H1 (cell line): Measurements from ENCODE around the gene SLC23A2. TPM values are rescaled to one million over a fixed set of nuclear protein-coding genes. Genes with fewer than 3 reads are reported as not detected.

Experiments
- CTCF ChIA-PET: fragments of 300-600 bp; sonication (Branson Sonifier 250); formaldehyde crosslinking; loops from one replicate; lab custom pipeline; 2021; ENCODE audit not compliant: partially characterized antibody; lab: Charles Lee
- POLR2A ChIA-PET: fragments of 300-600 bp; sonication (Branson Sonifier 250); formaldehyde crosslinking; loops from one replicate; lab custom pipeline; 2021; ENCODE audit warnings: inconsistent platforms; ENCODE audit not compliant: partially characterized antibody; lab: Charles Lee
- DNase-seq, 2 experiments: peaks; one replicate each; pipeline versions ENCODE4 v3.0.0 to v3.0.0-alpha.2; 2010 to 2022; ENCODE audit warnings: low spot score in 2 of 2, low read depth in 1 of 2, mixed read lengths in 1 of 2
- FAIRE-seq: peaks from 2 replicates; lab custom pipeline; 2011; peaks lifted over from hg19 to GRCh38; lab: Jason Lieb, UNC
- H2AFZ ChIP-seq: 2 replicates; pipeline ENCODE4 v1.8.1; 2012; ENCODE audit warnings: low read length, inconsistent platforms
- H2AK5ac ChIP-seq: 2 replicates; pipeline ENCODE4 v1.6.1; 2013; ENCODE audit warnings: low read depth, low read length
- H2BK120ac ChIP-seq: replicated peaks from 2 replicates; pipeline ENCODE3; 2013; ENCODE audit warnings: low read depth, low read length, inconsistent platforms
- H2BK12ac ChIP-seq: 2 replicates; pipeline ENCODE4 v1.6.1; 2013; ENCODE audit warnings: low read depth, low read length
- H2BK15ac ChIP-seq: 2 replicates; pipeline ENCODE4 v1.6.1; 2013; ENCODE audit warnings: low read length
- H2BK20ac ChIP-seq: 2 replicates; pipeline ENCODE4 v1.6.1; 2013; ENCODE audit warnings: low read length
- H2BK5ac ChIP-seq: 2 replicates; pipeline ENCODE4 v1.6.1; 2013; ENCODE audit warnings: low read depth, low read length
- H3K14ac ChIP-seq: 2 replicates; pipeline ENCODE4 v1.6.1; 2013; ENCODE audit warnings: inconsistent platforms; ENCODE audit not compliant: insufficient read length
- H3K18ac ChIP-seq: 2 replicates; pipeline ENCODE4 v1.6.1; 2013; ENCODE audit warnings: low read length; ENCODE audit errors: extremely low read depth
- H3K23ac ChIP-seq: 2 replicates; pipeline ENCODE4 v1.6.1; 2013; ENCODE audit warnings: inconsistent platforms; ENCODE audit not compliant: insufficient read length
- H3K23me2 ChIP-seq: 2 replicates; pipeline ENCODE4 v1.6.1; 2013; ENCODE audit warnings: low read depth, low read length
- H3K27ac ChIP-seq: 2 replicates; pipeline ENCODE4 v1.6.1; 2011; ENCODE audit warnings: low read depth, low read length, inconsistent platforms
- H3K27me3 ChIP-seq, 4 experiments: replicated peaks in 1 of 4; 1 replicate in 1 of 4; 2 replicates in 3 of 4; pipeline versions ENCODE4 v1.6.1 to v1.8.1; 2011 to 2013; ENCODE audit warnings: low read length in 3 of 4, mild to moderate bottlenecking in 3 of 4, inconsistent platforms in 2 of 4, mixed read lengths in 2 of 4, moderate library complexity in 1 of 4; ENCODE audit not compliant: control insufficient read depth in 3 of 4, insufficient read depth in 3 of 4; ENCODE audit errors: extremely low read depth in 1 of 4
- H3K36me3 ChIP-seq, 4 experiments: 2 replicates each; pipeline versions ENCODE4 v1.6.1 to v1.8.1; 2011 to 2013; ENCODE audit warnings: mild to moderate bottlenecking in 4 of 4, low read length in 3 of 4, moderate library complexity in 2 of 4, control low read depth in 1 of 4, inconsistent platforms in 1 of 4; ENCODE audit not compliant: insufficient read depth in 4 of 4, control insufficient read depth in 2 of 4
- H3K4ac ChIP-seq: replicated peaks from 2 replicates; pipeline ENCODE3; 2013; ENCODE audit warnings: low read length, low read depth, mixed read lengths, inconsistent platforms; ENCODE audit not compliant: insufficient read length
- H3K4me1 ChIP-seq, 4 experiments: replicated peaks in 1 of 4; 1 replicate in 1 of 4; 2 replicates in 3 of 4; pipeline versions ENCODE4 v1.6.1 to v1.8.1; 2011 to 2013; ENCODE audit warnings: low read length in 3 of 4, inconsistent platforms in 2 of 4, mixed read lengths in 1 of 4; ENCODE audit not compliant: insufficient read depth in 4 of 4, control insufficient read depth in 3 of 4
- H3K4me2 ChIP-seq, 2 experiments: 2 replicates each; pipeline versions ENCODE4 v1.6.1 to v1.8.1; 2011 to 2013; ENCODE audit warnings: low read depth in 2 of 2, low read length in 2 of 2, control low read depth in 1 of 2, inconsistent platforms in 1 of 2, mild to moderate bottlenecking in 1 of 2; ENCODE audit not compliant: insufficient read depth in 1 of 2
- H3K4me3 ChIP-seq, 4 experiments: fragments of 200-600, 300-600 bp in 1 of 4; sonication (generic), shearing (Covaris generic), sonication (Bioruptor Twin) in 1 of 4; 2 replicates each; pipeline versions ENCODE4 v1.5.1 to v1.8.1; 2011 to 2016; ENCODE audit warnings: low read length in 4 of 4, low read depth in 3 of 4, control low read depth in 2 of 4, inconsistent platforms in 2 of 4, mild to moderate bottlenecking in 2 of 4, mixed read lengths in 1 of 4, moderate library complexity in 1 of 4; ENCODE audit not compliant: insufficient read depth in 2 of 4; ENCODE audit errors: extremely low read depth in 1 of 4
- H3K56ac ChIP-seq: replicated peaks from 2 replicates; pipeline ENCODE3; 2013; ENCODE audit warnings: low read depth, mild to moderate bottlenecking, mixed read lengths, low read length, inconsistent platforms; ENCODE audit not compliant: insufficient read length
- H3K79me1 ChIP-seq: 2 replicates; pipeline ENCODE4 v1.6.1; 2013; ENCODE audit warnings: low read depth, low read length, control low read depth
- H3K79me2 ChIP-seq, 2 experiments: 2 replicates each; pipeline versions ENCODE4 v1.6.1 to v1.8.1; 2012 to 2013; ENCODE audit warnings: low read length in 2 of 2, mild to moderate bottlenecking in 2 of 2, inconsistent platforms in 1 of 2; ENCODE audit not compliant: insufficient read depth in 2 of 2, control insufficient read depth in 1 of 2
- H3K9ac ChIP-seq, 4 experiments: replicated peaks in 1 of 4; 1 replicate in 1 of 4; 2 replicates in 3 of 4; pipeline versions ENCODE4 v1.6.1 to v1.8.1; 2011 to 2013; ENCODE audit warnings: low read depth in 3 of 4, low read length in 3 of 4, control low read depth in 2 of 4, mild to moderate bottlenecking in 2 of 4, moderate library complexity in 2 of 4, inconsistent platforms in 1 of 4; ENCODE audit errors: extremely low read depth in 1 of 4
- H3K9me3 ChIP-seq, 2 experiments: 2 replicates each; pipeline versions ENCODE4 v1.6.1 to v1.8.1; 2012 to 2013; ENCODE audit warnings: mild to moderate bottlenecking in 2 of 2, moderate library complexity in 2 of 2, control low read depth in 1 of 2, inconsistent platforms in 1 of 2, low read depth in 1 of 2, low read length in 1 of 2, mixed read lengths in 1 of 2; ENCODE audit not compliant: insufficient read depth in 2 of 2
- H4K20me1 ChIP-seq, 2 experiments: replicated peaks in 1 of 2; 2 replicates each; pipeline versions ENCODE3 to v1.8.1; 2011 to 2013; ENCODE audit warnings: inconsistent platforms in 2 of 2, low read length in 2 of 2, mild to moderate bottlenecking in 1 of 2; ENCODE audit not compliant: insufficient read depth in 2 of 2, control insufficient read depth in 1 of 2
- H4K5ac ChIP-seq: 2 replicates; pipeline ENCODE4 v1.6.1; 2013; ENCODE audit warnings: low read length, low read depth, mixed read lengths, inconsistent platforms; ENCODE audit not compliant: insufficient read length
- H4K8ac ChIP-seq: 2 replicates; pipeline ENCODE4 v1.8.0; 2013; ENCODE audit warnings: mild to moderate bottlenecking, moderate library complexity, low read length, inconsistent platforms; ENCODE audit not compliant: insufficient read depth; ENCODE audit errors: extremely low read depth
- H4K91ac ChIP-seq: replicated peaks from 2 replicates; pipeline ENCODE3; 2013; ENCODE audit warnings: low read length, mixed read lengths, inconsistent platforms; ENCODE audit not compliant: insufficient read length
- ATF2 ChIP-seq: IDR thresholded peaks from 2 replicates; pipeline ENCODE4 v1.6.1; 2012; ENCODE audit warnings: low read length, inconsistent platforms
- RXRA ChIP-seq: IDR thresholded peaks from 2 replicates; pipeline ENCODE4 v1.6.1; 2011; ENCODE audit warnings: low read depth, mild to moderate bottlenecking, low read length, moderate library complexity; ENCODE audit not compliant: insufficient read depth
- TCF12 ChIP-seq: IDR thresholded peaks from 2 replicates; pipeline ENCODE4 v1.6.1; 2011; ENCODE audit warnings: low read depth, mild to moderate bottlenecking, low read length
- WGBS, 2 experiments: shearing (Covaris generic) in 1 of 2; methylation state at CpG; one replicate each; pipeline versions ENCODE4 v1.1.6 to v1.1.7; 2013 to 2015; ENCODE audit warnings: low lambda C conversion rate in 2 of 2, mixed read lengths in 2 of 2, inconsistent platforms in 1 of 2, low coverage in 1 of 2, missing lambda C conversion rate in 1 of 2; ENCODE audit not compliant: insufficient replicate concordance in 2 of 2, insufficient coverage in 1 of 2, insufficient read length in 1 of 2; ENCODE audit errors: extremely low coverage in 1 of 2, missing lambda C conversion rate in 1 of 2; 5-methylcytosine and 5-hydroxymethylcytosine counted together
- polyA plus RNA-seq, 7 experiments: library from polyadenylated mRNA; depleted of rRNA in 3 of 7; stranded (reverse) in 5 of 7; unstranded in 2 of 7; fragments of >200 nt in 5 of 7; fragments of 200-250 nt in 2 of 7; gene quantifications; 1 replicate in 5 of 7; 2 replicates in 1 of 7; 4 replicates in 1 of 7; pipeline versions ENCODE4 v1.2.1 to v1.2.3, GENCODE V29; 2011 to 2013; ENCODE audit warnings: missing spikeins in 2 of 7, mixed read lengths in 2 of 7
- total RNA-seq: library from RNA; stranded (reverse); fragmentation: NEBNext Ultra II Directional; extraction: Animal tissue kit (Norgen Biotek cat#: 25700); gene quantifications from 2 replicates; pipeline ENCODE4 v1.2.1, GENCODE V29; 2021

SLC23A2 gene
- total and polyA plus RNA-seq, 2 of the 8 experiments (the other 6 are each of a cell fraction or from before 2014, with no cell fraction given) = 17.0 to 18.6 TPM

DNA sequence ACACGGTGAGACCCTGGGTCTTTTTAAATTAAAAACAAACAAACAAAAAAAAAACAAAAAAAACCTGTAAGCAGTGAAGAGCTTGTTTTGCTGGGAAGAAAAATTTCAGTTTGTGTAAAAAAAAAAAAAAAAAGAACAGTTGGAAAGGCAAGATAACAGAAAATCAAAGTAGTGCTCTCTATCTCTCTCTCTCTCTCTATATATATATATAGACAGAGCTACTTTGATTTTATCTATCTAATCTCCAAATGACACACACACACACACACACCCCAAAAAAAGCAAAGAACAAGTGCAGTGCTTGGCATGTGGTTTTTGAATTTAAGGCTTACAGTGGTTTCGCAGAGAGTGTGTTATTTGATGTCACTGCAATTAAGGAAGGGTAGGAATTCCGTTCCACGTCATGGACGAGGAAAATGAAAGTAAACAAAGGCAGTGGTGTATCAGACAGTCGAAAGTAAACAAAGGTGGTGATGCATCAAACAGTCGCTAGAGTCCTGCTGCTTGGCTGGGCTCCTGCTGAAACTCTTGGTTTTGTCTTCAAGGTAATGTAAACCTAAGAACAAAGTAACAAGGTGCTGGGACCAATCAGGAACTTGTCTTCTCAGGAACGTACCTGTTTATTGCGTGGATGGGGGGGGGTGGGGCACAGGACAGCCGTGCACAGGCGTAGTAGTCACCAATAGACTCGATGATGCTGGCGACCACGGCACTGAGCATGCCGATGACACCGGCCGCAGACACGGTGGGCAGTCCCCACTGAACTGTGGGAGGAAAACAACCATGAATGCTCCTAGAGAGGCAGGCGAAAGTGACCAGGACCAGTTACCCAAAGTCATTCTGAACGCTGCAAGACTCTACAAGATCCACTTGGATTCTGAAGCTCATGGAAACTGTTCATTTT is 131.8 kb downstream of the SLC23A2 start:
- Histone ChIP-seq H2BK15ac (no peak overlapping the region), H3K23me2 (no peaks in the 10 kb centered on the region), H2BK120ac (no peak overlapping the region), H3K4me2 (no peak overlapping the region), H2AK5ac (no peak overlapping the region), H3K9me3 (no peaks in the 10 kb centered on the region), H3K23ac (no peak overlapping the region), H3K56ac (no peak overlapping the region), H3K79me2 (no peaks in the 10 kb centered on the region), H3K27me3 (no peaks in the 10 kb centered on the region), H2BK20ac (no peak overlapping the region), H4K5ac (no peak overlapping the region), H3K79me1 (no peaks in the 10 kb centered on the region), H3K4ac (no peak overlapping the region), H2BK12ac (no peak overlapping the region), H3K18ac (no peak overlapping the region), H3K36me3 (peaks cover 0 to 8% (median 3%) of the 10 kb centered on the region in 4 experiments; a peak in 3 of 8 replicates), H2AFZ (no peak overlapping the region), H3K14ac (no peak overlapping the region), H3K9ac (no peak overlapping the region), H4K8ac (no peak overlapping the region), H3K27ac (no peak overlapping the region), H3K4me1 (no peaks in the 10 kb centered on the region), H3K4me3 (no peak overlapping the region), H4K91ac (no peak overlapping the region), H2BK5ac (no peak overlapping the region), H4K20me1 (peaks cover 0 to 2% of the 10 kb centered on the region in 2 experiments)
- ChIA-PET POLR2A (no interaction called here), CTCF (interaction anchor here (0.8 to 1.3 kb wide), 2 partner anchors 47 to 53 kb away, joined by 3 to 5 read pairs; no protein-coding TSS in a partner anchor)
- 94% methylated on average over 20 of the region's 20 CpGs; no CpG with 5 or more reads in 1 of the 2 experiments for WGBS, 2 experiments
- no peak for TF ChIP-seq ATF2
- no peak for TF ChIP-seq TCF12
- no peak for TF ChIP-seq RXRA
- no peak for FAIRE-seq
- DNase-seq = no peak
